GM12864 (cell line): ENCODE results near the gene CARNS1.
A peak's percentile ranks its signal among the peaks of the same experiment; 100 is the strongest.

Experiments
- DNase-seq: peaks from one replicate; pipeline ENCODE4 v3.0.0-alpha.2; 2011; ENCODE audit warnings: low read depth
- H3K4me3 ChIP-seq: 2 replicates; pipeline ENCODE4 v1.5.1; 2011; ENCODE audit warnings: mild to moderate bottlenecking, low read depth, low read length, control low read depth
- TF ChIP-seq, protein P1 (sequence below): IDR thresholded peaks from 2 replicates; pipeline ENCODE4 v1.5.1; 2011; ENCODE audit warnings: low read depth, mild to moderate bottlenecking, moderate library complexity, low read length, control low read depth, inconsistent platforms; ENCODE audit errors: missing control alignments

Gene CARNS1

GRCh38 chr11:67372993-67373647 is 42.4 kb upstream of the CARNS1 start, which contains the start of gene CLCF1:
TSS of gene CLCF1 (minus strand) at chr11:67373598. CDS start at chr11:67373539, 59 bp downstream.
- TF ChIP-seq, protein P1, sequence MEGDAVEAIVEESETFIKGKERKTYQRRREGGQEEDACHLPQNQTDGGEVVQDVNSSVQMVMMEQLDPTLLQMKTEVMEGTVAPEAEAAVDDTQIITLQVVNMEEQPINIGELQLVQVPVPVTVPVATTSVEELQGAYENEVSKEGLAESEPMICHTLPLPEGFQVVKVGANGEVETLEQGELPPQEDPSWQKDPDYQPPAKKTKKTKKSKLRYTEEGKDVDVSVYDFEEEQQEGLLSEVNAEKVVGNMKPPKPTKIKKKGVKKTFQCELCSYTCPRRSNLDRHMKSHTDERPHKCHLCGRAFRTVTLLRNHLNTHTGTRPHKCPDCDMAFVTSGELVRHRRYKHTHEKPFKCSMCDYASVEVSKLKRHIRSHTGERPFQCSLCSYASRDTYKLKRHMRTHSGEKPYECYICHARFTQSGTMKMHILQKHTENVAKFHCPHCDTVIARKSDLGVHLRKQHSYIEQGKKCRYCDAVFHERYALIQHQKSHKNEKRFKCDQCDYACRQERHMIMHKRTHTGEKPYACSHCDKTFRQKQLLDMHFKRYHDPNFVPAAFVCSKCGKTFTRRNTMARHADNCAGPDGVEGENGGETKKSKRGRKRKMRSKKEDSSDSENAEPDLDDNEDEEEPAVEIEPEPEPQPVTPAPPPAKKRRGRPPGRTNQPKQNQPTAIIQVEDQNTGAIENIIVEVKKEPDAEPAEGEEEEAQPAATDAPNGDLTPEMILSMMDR, result no peak
- no peak for DNase-seq
- peak within 1 kb of the TSS; percentile 54 for H3K4me3 ChIP-seq

- no peak for DNase-seq
- peak overlapping the region; percentile 54 for H3K4me3 ChIP-seq
- TF ChIP-seq, protein P1, result peak; percentile 56
Observed at GRCh38 chr11:67373648-67374570, 41.6 kb upstream of the CARNS1 start.

DNA sequence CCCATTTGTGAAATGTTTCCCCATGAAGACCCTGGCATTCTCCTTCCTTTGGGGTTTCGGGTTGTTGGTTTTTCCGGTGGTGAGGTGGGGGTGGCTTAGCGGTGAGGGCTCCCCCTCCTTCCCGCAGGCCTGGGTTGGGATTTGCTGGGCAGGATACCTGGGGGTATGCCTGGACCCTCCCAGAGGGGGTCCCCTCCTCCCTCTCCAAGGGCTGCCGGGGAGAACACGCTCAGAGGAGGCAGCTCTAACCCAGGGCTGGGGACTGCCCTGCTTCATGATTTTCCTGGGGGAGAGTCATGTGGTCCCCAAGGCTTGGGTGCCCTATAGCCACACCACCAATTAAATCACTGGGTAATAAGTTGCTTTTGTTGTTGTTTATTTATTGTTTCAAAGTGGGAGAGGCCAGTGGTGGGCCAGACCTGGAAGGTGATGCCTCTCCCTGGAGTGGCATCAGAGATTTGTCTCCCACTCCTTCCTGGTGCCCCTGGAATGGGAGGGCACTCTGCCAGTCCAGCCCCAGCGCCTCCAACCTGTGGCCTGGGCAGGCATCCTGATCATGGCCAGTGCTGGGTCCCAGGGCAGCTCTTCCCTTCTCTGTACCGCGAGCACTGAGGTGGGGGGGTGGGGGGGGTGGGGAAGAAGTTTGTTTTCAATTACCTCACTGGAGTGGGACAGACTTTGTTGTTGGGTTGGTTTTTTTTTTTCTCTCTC is 40.8 kb upstream of the CARNS1 start:
- no peak overlapping the region for H3K4me3 ChIP-seq
- TF ChIP-seq, protein P1, result no peak
- no peak for DNase-seq

GRCh38 chr11:67375320-67376055 is 40.0 kb upstream of the CARNS1 start:
- TF ChIP-seq, protein P1, result no peak
- no peak for DNase-seq
- H3K4me3 ChIP-seq, result no peak overlapping the region

DNA sequence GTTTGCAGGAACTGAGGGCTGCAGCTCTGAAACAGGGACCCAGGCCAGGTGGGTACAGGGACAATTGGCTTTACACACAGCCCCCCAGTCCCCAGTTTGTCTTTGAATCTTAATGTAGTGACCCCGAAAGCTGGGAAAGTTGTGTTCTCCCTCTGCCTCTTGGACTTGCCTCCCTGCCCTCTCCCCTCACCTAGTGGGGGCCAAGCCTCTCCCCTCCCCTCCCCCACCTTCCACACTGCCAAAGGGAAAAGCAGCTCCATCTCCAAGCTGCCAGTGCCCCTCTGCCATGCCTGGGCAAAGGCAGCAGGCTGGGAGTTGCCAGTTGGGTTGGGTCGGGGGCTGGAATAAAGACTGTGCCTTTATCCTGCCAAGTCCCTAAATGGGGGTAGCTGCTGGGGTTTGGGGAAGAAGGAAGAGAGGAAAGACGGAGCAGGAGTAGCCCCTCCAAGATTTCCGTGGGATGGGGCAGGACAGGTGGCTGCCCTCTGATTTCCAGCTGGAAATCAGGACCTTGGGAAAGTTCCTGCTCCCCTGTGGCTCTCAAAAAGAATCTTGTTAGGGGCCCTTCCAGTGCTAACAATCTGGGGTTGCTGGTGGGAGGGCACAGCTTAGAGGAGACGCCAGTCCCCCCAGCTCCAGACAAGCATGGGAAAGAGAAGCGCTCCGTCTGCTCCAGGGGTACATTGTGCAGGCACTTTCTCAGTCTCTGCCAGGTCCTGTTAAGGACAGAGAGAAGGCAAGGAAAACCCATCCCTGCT is 39.2 kb upstream of the CARNS1 start:
- no peak for DNase-seq
- no peak overlapping the region for H3K4me3 ChIP-seq
- TF ChIP-seq, protein P1, result no peak
